Superior temporal gyrus (tissue), 1 donor: ENCODE measurements around the gene CAPN8.

Experiments used
- DNase-seq: peaks from one replicate; pipeline ENCODE4 v3.0.0-alpha.2; 2016; ENCODE audit errors: extremely low spot score

CAPN8 gene

DNA sequence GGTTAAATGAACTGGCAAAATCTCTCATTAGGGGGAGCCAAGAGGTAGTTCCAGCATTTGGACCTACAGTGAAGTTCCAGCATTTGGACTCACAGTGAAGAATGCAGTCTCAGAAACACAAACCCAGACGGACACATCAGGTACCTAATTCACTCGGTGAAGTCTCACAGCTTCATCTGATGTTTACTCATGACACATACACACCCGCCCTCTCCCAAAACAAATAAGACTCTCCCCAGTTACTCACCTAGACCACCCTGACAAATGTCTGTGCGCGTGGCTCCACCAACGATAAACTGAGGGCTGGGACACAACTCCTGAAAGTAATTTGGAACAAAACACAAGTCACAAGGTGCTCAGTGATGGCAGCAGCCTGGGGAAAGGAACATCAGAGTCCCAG is 11.4 kb downstream of the CAPN8 start:
- DNase-seq = no peak

DNA sequence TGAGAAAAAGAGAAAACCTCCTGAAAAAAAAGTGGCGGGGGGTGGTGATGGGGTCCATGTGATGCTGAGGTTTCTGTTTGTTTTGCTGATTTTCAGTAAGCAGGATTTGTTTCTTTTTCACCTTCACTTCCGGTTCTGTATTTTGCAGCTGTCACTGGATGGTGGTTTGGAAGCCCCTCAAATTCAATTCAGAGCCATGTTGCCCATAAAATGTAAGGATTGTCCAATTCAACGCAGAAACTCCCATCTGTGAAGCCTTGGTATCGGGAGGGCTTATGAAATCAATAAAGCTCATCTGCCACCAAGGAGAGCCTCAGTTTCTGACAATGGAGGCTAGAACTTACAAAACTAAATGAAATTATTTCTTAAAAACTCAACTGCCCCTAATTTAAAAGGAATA is 12.1 kb downstream of the CAPN8 start:
- DNase-seq = no peak

DNA sequence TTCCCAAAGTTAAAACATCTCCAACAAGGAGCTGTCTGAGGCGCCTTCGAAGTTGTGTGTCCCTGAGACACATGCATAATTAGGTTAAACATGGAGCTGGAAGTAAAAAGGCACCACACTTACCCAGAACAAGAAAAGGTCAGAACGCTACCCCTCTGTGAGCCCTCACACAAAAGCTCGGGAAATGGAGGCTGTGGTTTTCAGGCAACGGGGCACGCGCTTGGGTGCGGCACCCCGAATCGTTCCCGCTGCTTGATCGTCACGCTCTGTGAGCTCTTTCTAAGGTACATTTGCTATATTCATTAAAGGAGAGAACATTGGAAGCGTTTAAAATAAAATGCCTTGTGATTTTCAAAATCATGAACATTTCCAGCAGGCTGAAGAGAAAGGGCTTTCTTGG is 12.5 kb downstream of the CAPN8 start:
- no peak for DNase-seq

DNA sequence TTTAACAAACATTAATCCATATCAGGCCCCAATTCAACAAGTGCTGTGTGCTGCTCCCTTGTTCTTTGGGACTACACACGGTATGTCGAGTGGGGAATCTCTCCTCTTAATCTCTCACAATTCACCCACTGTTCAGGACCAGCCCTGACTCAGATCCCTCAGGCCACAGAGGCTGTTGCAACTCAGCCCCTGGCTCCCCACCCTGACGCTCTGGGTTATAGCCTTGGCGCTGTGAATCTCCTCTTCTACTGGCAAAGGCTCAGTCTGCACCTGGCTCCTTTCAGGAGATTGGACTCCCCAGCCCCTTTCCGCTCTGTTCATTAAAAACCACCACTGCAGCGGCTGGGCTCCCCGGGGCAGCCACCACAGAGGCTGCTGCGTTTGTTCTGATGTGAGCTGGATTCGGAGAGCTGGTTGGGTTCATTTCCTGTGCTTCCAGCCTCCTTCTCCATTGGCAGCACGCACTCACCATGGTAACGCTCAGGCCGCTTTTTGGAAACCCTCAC is 13.0 kb downstream of the CAPN8 start:
- DNase-seq = peak; percentile 33

GRCh38 chr1:223651291-223651991 is 14.1 kb downstream of the CAPN8 start:
- no peak for DNase-seq

DNA sequence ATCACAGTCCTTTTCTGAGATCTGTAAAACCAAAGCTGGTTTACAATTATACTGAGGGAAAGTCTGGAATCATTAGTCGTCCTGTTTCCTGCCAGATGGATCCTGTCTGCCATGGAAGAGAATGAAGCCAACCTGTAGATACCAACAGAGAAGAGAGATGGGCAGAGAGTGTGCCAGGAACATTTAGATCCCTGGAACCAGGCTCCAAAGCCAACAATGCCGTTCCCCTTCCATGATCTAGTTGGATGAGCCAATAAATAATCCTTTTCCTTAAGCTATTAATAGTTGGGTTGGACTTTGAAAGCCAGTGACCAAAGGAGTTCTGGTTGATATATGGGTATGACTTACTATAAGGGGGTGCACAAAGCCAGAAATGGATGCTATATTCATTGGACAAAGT is 15.0 kb downstream of the CAPN8 start:
- no peak for DNase-seq

DNA sequence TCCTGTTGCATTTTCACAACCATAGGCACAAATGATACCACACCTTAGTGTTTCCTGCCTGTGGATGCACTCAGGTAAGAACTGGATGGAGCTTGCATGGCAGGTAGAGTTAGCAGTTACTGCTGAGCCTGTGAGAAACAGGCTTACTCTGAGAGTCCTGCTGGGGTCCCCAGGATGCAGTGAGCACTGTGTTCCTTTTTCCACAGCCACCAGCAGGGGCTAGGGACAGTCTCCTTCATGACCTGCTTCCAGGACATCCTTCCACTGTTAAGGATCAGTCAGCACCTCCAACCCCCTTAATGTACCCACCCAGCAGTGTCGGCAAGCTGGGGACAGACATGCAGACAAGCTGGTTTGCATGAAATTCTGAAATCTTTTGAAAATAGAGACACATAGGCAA is 16.3 kb downstream of the CAPN8 start:
- no peak for DNase-seq

DNA sequence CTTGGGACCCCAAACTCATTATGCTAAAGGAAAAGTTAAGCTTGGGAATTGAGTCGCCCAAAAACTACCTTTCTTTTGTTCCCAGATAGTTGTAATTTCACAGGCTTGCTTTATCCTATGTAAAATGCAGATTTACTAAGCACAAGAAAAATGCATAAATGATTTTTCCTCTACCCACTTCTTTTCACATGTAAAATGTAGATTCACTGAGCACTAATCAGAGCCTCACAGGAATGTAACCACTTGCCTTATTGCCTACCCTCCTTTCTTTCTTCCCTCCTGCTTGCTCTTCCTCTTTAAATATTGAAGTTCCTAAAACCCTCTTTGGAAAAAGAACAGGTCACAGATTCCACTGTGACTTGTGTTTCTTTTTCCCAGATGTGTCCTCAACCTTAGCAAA is 18.3 kb downstream of the CAPN8 start:
- DNase-seq = no peak

DNA sequence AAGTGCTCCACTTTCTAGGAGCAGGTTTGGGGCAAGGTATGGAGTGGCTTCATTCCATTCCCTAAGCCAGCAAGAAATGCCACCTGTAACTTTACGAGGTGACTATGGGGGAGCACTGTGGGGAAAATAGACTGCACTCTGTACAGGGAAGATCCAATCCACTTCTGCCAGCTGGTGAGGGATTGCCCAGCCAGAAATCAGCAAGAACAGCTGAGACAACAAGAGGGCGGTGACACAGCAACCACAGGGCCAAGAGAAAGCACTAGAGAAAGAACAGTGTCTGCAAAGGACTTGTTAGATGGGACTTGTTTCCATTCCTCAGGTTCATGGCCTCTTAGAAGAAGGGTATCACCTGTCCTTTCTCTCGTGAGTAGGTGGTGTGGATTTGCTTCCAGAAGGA is 19.6 kb downstream of the CAPN8 start:
- no peak for DNase-seq

GRCh38 chr1:223642237-223642636 is 23.3 kb downstream of the CAPN8 start:
- DNase-seq = no peak

DNA sequence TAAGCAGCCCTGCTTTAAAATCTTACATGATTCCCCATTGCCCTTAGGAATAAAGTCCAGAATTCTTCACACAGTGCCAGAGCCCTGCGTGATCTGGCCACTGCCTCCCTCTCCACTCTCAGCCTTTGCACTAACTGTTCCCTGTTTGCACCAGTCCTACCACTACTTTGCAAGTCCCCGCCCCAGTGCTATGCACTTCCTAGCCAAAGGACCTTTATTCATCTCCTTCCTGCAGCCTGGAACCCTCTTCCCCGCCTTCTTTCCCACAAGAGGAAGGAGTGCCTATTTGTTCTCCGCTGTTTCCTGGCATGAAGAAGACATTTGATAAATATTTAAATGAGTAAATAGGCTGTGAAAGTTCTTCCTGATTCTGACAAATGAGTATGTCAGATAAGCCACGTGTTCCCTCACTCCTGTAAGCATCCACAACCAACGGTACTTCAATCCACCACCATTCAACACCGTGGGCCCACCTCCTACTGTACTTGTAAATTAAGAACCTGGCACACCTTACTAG is 23.9 kb downstream of the CAPN8 start:
- no peak for DNase-seq

- DNase-seq = no peak
Observed at GRCh38 chr1:223639331-223639749, 26.2 kb downstream of the CAPN8 start.

GRCh38 chr1:223635236-223635635 is 30.3 kb downstream of the CAPN8 start:
- no peak for DNase-seq

DNA sequence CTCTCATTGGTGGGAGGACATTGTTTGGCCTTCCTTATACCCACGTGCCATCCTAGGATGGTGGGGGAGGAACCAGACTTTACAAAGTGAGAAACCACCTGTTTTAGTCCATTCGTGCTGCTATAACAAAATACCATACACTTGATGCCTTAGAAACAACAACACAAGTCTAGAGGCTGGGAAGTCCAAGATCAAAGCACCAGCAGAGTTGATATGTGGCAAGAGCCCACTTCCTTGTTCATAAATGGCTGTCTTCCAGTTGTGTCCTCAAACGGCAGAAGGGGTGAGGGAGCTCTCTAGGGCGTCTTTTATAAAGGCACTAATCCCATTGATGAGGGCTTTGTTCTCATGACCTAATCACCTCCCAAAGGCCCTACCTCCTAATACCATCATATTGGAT is 31.1 kb downstream of the CAPN8 start:
- DNase-seq = no peak

DNA sequence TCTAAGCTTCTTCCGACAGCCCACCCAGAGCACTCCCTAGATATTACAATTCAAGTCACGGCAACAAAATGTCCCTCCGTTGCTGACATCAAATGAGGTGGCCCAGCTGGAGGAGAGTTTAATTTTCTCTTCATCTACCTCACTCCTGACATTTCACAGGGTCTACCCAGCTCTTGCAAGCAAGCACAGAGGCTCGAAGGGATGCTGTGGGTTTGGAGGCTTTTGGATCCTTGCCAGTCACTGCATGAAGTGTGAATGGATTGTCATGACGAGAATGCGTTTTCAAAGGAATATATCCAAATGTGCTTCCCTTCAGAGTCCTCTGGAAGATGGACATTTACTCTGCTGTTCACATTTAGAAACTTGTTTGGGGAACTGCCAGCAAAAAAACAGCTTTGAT is 33.5 kb downstream of the CAPN8 start:
- no peak for DNase-seq

GRCh38 chr1:223631473-223631872 is 34.0 kb downstream of the CAPN8 start:
- no peak for DNase-seq

- no peak for DNase-seq
Observed at GRCh38 chr1:223629126-223629457, 36.4 kb downstream of the CAPN8 start.

DNA sequence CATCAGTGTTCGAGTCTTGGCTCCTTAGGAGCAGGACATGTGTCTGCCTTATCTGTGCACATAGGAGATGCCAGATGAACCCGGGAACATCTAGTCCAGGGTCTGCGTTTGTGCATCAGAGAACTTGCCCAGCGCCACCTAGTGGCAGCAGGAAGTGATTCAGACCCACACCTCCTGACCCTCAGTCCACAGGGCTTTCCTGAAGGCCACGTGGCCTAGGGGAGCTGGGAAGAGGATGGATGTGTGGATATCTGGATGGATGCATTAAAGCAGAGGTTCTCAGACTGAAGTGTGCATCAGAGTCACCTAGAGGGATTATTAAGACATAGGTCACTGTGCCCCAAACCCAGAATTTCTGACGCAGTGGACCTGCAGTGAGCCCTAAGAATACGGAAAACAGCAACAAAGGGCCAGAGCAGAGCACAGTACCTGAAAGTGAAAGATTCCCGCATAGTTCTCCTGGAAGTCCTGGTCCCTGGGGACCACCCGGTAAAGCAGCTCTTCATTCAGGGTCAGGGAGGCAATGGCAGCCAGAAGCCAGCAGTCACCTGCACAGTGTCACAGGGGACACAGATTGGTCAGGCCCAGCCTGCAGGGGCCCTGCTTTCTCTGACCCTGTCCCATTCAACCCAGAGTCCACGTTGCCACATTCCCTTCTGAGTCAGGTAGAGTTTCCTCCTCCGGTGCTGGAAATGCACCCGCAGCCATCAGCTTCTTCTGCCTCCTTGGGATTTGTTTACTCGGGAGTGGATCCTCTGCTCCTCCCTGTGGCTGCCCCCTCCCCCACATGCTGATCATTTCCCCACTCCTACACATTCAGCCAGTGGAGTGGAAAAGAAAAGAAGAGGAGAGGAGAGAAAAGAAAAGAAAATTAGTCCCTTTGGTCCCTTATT is 37.0 kb downstream of the CAPN8 start:
- DNase-seq = peak; percentile 52

DNA sequence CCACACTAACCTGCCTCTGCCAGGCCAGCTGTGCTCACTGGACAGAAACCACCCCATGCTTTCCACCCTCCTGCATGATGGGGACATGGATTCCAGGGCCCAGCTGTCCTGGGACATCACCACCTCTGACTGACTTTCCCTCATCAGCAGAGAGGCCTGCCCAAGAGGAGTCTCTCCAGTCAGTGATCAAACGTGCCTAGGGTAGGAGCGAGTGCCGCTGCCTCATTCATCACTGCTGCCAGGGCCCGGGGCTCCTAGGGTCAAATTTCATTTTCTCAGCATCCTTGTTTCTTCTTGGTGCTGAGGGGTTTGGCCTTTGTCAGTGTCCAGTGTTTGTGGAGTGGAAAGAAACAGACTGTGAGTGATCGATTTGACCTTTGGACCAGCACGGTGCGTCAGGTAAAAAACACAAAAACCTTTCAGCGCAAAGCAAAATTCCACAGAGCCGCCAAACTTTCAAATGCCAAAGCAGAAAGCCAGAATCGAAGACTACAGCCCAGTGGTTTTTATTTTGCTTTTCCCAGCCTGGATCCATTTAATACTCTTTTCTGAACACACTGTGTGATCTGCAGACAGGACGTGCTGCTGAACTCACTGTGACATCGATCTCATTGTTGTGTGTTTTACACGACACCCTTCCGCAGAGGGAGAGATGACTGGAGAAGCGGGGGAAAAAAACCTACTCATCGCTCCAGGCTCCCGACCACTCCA is 43.2 kb downstream of the CAPN8 start:
- DNase-seq = no peak

GRCh38 chr1:223621312-223621734 is 44.2 kb downstream of the CAPN8 start:
- no peak for DNase-seq

DNA sequence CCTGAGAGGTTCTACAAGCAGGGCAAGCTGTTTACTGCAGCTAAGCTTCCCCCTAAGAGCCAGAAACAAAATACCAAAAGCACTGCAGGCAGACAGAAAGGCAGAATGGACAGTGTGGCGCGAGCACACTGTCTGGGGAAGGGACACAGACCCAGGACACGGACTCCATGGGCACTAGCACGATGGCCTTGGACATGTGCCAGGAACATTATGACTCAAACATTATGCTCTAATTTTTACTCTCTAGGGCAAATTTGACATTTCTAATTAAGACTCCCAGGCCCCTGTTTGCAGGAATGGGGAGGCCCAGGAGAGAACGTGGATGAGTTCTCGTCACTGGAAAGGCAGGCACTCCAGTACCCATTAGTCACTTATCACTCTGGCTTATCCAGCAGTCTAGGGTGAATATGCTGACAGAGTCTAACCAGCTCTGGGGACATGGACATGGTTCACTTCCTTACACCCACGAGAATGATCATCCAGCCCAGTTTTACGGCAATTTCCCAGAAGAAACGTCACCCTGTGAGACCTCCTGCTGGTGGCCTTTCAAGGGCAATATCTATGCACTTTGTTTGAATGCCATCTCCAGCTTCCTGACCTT is 45.1 kb downstream of the CAPN8 start:
- no peak for DNase-seq

- DNase-seq = no peak
Observed at GRCh38 chr1:223618680-223619079, 46.8 kb downstream of the CAPN8 start.
